HG02970 (cell line): Measurements from ENCODE around the gene SP140L.
"Not testable (repeated sequence)": the region's sequence is repeated elsewhere in the genome, so short reads cannot be mapped to it uniquely, and the experiment has no call there.

Source experiments
- ATAC-seq: cut with Tn5 transposase; IDR thresholded peaks from one replicate; pipeline ENCODE4 v1.9.1; 2021; ENCODE audit warnings: mild to moderate bottlenecking, moderate library complexity, moderate number of reproducible peaks; ENCODE audit not compliant: unreplicated experiment, low FRiP score

Gene SP140L

GRCh38 chr2:230326453-230327417, at the start of gene SP140L:
SP140L (plus strand) TSS chr2:230327193; CDS start chr2:230327270, 77 bp downstream.
- ATAC-seq, result peak; percentile 65

GRCh38 chr2:230282936-230283335, 44.1 kb upstream of the SP140L start:
- no peak for ATAC-seq

GRCh38 chr2:230286048-230286447, 40.9 kb upstream of the SP140L start:
- ATAC-seq, result no peak

- not testable (repeated sequence) for ATAC-seq
Observed at GRCh38 chr2:230289311-230289710, 37.7 kb upstream of the SP140L start.

GRCh38 chr2:230295192-230295591, 31.8 kb upstream of the SP140L start:
- no peak for ATAC-seq

GRCh38 chr2:230296917-230297316, 30.1 kb upstream of the SP140L start:
- ATAC-seq, result no peak

GRCh38 chr2:230299618-230300017, 27.4 kb upstream of the SP140L start:
- no peak for ATAC-seq

GRCh38 chr2:230305416-230306275, 21.3 kb upstream of the SP140L start:
- ATAC-seq, result no peak

GRCh38 chr2:230306474-230306873, 20.5 kb upstream of the SP140L start:
- ATAC-seq, result no peak

GRCh38 chr2:230307485-230307884, 19.5 kb upstream of the SP140L start:
- no peak for ATAC-seq

- no peak for ATAC-seq
Observed at GRCh38 chr2:230308402-230309000, 18.5 kb upstream of the SP140L start.

- ATAC-seq, result not testable (repeated sequence)
Observed at GRCh38 chr2:230310792-230311191, 16.2 kb upstream of the SP140L start.

- ATAC-seq, result not testable (repeated sequence)
Observed at GRCh38 chr2:230311634-230312033, 15.4 kb upstream of the SP140L start.

GRCh38 chr2:230312638-230313037, 14.4 kb upstream of the SP140L start:
- no peak for ATAC-seq

GRCh38 chr2:230317366-230317765, 9.6 kb upstream of the SP140L start:
- ATAC-seq, result no peak

- no peak for ATAC-seq
Observed at GRCh38 chr2:230318190-230319121, 8.5 kb upstream of the SP140L start.

GRCh38 chr2:230319211-230319862, 7.7 kb upstream of the SP140L start:
- ATAC-seq, result no peak

- ATAC-seq, result no peak
Observed at GRCh38 chr2:230321031-230321430, 6.0 kb upstream of the SP140L start.
